Hepatocyte (in vitro differentiated cells): ENCODE results near the gene MDGA2.

Experiments used
- CTCF ChIP-seq: fragments of 200-600 bp; sonication (generic); IDR thresholded peaks from 2 replicates; pipeline ENCODE4 v1.5.1; 2016; ENCODE audit warnings: antibody characterized with exemption, mild to moderate bottlenecking; ENCODE audit not compliant: poor library complexity
- EZH2 ChIP-seq: fragments of 200-600 bp; sonication (generic); IDR thresholded peaks from 2 replicates; pipeline ENCODE4 v1.6.1; 2016; ENCODE audit warnings: antibody characterized with exemption, mild to moderate bottlenecking, borderline replicate concordance
- EZH2phosphoT487 ChIP-seq: fragments of 200-600 bp; sonication (generic); IDR thresholded peaks from one replicate; pipeline ENCODE4 v1.6.1; 2018; ENCODE audit warnings: antibody characterized with exemption, mild to moderate bottlenecking, low read depth, moderate library complexity; ENCODE audit not compliant: unreplicated experiment, severe bottlenecking

- TF ChIP-seq CTCF: peak; percentile 27
- no peak for TF ChIP-seq EZH2
- TF ChIP-seq EZH2phosphoT487: no peak
These were observed 3.6 kb upstream of the MDGA2 start for GRCh38 chr14:47678993-47679392.
